GM21360 (cell line): Measurements from ENCODE around the gene APLP1.
"Not testable (repeated sequence)": the region's sequence is repeated elsewhere in the genome, so short reads cannot be mapped to it uniquely, and the experiment has no call there.

Experiments used
- ATAC-seq: cut with Tn5 transposase; IDR thresholded peaks from one replicate; pipeline ENCODE4 v1.9.1; 2021; ENCODE audit warnings: mild to moderate bottlenecking, moderate library complexity; ENCODE audit not compliant: unreplicated experiment

APLP1 gene

GRCh38 chr19:35852029-35852780, 16.2 kb upstream of the APLP1 start, which contains the start of gene NPHS1:
Gene NPHS1, minus strand, starts transcription at chr19:35852504. Its CDS starts 667 bp downstream, at chr19:35851837.
- no peak for ATAC-seq

- no peak for ATAC-seq
These were observed 15.2 kb upstream of the APLP1 start for GRCh38 chr19:35853038-35853756.

- no peak for ATAC-seq
These were observed 11.7 kb upstream of the APLP1 start, which contains the start of gene KIRREL2 for GRCh38 chr19:35856546-35857149. Gene KIRREL2, plus strand, starts transcription at chr19:35856911. Its CDS starts 209 bp downstream, at chr19:35857120.

GRCh38 chr19:35858311-35858710, 10.1 kb upstream of the APLP1 start:
- ATAC-seq = no peak

GRCh38 chr19:35859414-35859813, 9.0 kb upstream of the APLP1 start:
- no peak for ATAC-seq

- ATAC-seq = no peak
These were observed 7.9 kb upstream of the APLP1 start for GRCh38 chr19:35860436-35860817.

GRCh38 chr19:35860818-35861639, 7.3 kb upstream of the APLP1 start:
- ATAC-seq = no peak

GRCh38 chr19:35861640-35862160, 6.7 kb upstream of the APLP1 start:
- no peak for ATAC-seq

GRCh38 chr19:35862528-35862927, 5.8 kb upstream of the APLP1 start:
- no peak for ATAC-seq

- ATAC-seq = no peak
These were observed 5.4 kb upstream of the APLP1 start for GRCh38 chr19:35863018-35863417.

- ATAC-seq = no peak
These were observed 501 bp downstream of the APLP1 start for GRCh38 chr19:35868823-35869326.

GRCh38 chr19:35869327-35870123, 1.2 kb downstream of the APLP1 start:
- ATAC-seq = peak; percentile 58

- ATAC-seq = not testable (repeated sequence)
These were observed 1.9 kb downstream of the APLP1 start for GRCh38 chr19:35870124-35870736.

GRCh38 chr19:35870798-35871197, 2.4 kb downstream of the APLP1 start:
- no peak for ATAC-seq

- no peak for ATAC-seq
These were observed 3.2 kb downstream of the APLP1 start for GRCh38 chr19:35871611-35872010.

GRCh38 chr19:35872180-35872579, 3.8 kb downstream of the APLP1 start:
- no peak for ATAC-seq

GRCh38 chr19:35874392-35874930, 6.1 kb downstream of the APLP1 start:
- ATAC-seq = no peak

- no peak for ATAC-seq
These were observed 10.7 kb downstream of the APLP1 start for GRCh38 chr19:35879068-35879467.

GRCh38 chr19:35879770-35880317, 11.5 kb downstream of the APLP1 start:
- peak; percentile 51 for ATAC-seq
